Hematopoietic multipotent progenitor cell treated with erythropoietin and hydrocortisone succinate and interleukin-3 and kit ligand, for 15 days (in vitro differentiated cells): Measurements from ENCODE around the gene AGRN.
"Not testable (repeated sequence)": the region's sequence is repeated elsewhere in the genome, so short reads cannot be mapped to it uniquely, and the experiment has no call there.

Experiments
- DNase-seq: peaks from one replicate; pipeline ENCODE4 v3.0.0-alpha.2; 2015; ENCODE audit warnings: low spot score

The AGRN gene

GRCh38 chr1:1053682-1054081 lies 33.8 kb downstream of the AGRN start:
- no peak for DNase-seq

GRCh38 chr1:1054099-1054700 lies 34.3 kb downstream of the AGRN start:
- DNase-seq: no peak

DNA sequence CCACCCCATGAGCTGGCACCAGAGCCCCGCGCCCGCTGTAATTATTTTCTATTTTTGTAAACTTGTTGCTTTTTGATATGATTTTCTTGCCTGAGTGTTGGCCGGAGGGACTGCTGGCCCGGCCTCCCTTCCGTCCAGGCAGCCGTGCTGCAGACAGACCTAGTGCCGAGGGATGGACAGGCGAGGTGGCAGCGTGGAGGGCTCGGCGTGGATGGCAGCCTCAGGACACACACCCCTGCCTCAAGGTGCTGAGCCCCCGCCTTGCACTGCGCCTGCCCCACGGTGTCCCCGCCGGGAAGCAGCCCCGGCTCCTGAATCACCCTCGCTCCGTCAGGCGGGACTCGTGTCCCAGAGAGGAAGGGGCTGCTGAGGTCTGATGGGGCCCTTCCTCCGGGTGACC lies 35.1 kb downstream of the AGRN start:
- no peak for DNase-seq

- no peak for DNase-seq
Observed at GRCh38 chr1:1055841-1056736, 36.2 kb downstream of the AGRN start.

GRCh38 chr1:1057769-1058087 lies 37.8 kb downstream of the AGRN start:
- not testable (repeated sequence) for DNase-seq

DNA sequence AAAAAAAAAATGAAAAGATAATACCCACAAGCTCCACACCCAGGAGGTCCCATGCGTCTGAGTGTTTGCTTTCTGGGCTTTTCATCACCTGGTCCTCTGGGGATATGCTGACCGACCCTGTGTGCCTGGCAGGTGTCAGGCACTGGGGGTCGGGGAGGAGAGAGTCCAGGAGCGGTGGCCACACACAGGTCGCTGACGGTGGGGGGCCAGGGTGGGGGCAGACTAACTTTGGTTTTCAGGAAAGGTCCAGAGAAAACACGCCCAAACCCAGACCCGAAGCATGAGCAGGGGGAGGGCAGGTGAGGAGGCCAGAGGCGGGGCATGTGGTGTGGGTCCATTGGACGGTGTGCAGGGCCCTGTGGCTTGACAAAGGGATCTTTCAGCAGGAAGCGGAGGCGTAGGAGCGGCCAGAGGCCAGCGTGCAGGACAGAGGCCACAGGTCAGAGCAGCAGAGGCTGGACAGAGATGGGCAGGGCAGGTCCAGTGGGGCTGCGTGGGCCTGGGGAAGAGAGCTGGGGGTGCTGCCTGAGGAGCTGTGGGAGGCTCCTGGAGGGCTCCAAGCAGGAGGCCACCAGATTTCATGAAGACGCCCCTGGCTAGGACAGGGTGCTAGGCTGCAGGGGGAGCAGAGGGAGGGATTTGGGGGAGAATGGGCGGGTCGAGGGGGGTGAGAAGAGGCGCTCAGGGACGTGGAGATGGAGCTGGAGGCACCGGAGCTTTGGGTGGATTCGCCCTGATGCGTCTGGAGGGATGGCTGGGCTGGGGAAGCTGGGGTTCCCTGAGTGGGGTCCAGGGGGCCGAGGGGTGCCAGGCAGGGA lies 38.4 kb downstream of the AGRN start:
- no peak for DNase-seq

- no peak for DNase-seq
Observed at GRCh38 chr1:1058921-1059493, 39.1 kb downstream of the AGRN start.

- DNase-seq: peak; percentile 76
Observed at GRCh38 chr1:1059494-1060280, 39.8 kb downstream of the AGRN start.

DNA sequence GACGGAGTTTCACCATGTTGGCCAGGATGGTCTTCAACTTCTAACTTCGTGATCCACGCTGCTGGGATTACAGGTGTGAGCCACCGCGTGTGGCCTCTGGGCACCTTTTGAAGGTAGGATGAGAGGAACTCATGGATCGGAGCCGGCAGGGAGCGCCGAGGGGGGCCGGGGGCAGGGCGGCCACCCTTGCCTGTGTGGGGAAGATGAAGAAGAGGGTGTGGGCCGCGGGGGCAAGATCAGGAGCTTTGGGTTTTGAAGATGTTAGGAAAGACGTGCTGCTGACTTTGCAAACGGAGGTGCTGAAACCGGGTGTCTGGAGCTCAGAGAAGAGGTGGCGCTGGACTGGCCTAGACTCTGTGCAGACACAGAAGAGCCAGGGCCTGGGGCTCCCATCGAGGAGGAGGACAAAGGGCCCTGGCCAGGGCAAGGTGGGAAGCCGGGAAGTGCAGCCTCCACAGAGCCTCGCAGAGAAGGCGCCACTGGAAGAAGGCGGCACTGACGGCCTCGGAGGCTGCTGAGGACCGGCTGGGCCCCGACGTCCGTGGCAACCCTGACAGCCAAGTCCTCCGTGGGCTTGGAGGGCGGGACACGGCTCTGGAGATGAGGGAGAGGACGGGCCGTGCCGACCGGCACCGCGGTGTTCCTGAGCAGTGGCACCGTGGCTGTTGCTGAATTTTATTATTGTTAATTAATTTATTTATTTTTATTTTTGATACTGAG lies 40.5 kb downstream of the AGRN start:
- no peak for DNase-seq

DNA sequence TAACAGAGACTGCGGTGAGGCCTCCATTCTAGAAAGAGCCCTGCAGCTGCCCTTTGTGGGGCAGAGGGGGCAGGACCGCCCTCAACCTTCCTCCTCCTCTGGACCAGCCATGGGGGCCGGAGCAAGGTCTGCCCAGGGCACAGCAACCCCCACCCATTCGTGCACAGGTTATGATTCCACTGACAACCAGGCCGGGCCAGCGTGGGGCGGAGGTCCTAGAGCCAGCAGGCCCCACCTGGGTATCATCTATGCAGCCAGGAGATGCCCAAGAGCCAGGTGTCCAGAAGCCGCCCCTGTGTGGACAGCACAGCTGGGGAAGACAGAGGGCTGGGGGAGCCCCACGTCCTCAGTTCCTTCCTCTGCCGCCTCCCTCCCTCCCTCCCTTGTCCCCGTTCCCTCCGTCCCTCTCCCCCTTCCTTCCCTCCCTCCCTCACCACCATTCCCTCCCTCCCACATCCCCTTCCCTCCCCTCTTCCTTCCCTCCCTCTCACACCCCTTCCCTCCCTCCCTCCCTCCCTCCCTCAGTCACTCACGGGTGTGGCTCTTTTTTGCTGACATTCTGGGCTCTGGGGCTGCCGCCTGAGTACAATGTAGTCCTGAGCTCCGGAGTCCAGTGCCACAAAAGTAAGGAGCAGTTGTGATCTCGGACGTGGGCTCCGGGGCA lies 41.9 kb downstream of the AGRN start:
- no peak for DNase-seq

DNA sequence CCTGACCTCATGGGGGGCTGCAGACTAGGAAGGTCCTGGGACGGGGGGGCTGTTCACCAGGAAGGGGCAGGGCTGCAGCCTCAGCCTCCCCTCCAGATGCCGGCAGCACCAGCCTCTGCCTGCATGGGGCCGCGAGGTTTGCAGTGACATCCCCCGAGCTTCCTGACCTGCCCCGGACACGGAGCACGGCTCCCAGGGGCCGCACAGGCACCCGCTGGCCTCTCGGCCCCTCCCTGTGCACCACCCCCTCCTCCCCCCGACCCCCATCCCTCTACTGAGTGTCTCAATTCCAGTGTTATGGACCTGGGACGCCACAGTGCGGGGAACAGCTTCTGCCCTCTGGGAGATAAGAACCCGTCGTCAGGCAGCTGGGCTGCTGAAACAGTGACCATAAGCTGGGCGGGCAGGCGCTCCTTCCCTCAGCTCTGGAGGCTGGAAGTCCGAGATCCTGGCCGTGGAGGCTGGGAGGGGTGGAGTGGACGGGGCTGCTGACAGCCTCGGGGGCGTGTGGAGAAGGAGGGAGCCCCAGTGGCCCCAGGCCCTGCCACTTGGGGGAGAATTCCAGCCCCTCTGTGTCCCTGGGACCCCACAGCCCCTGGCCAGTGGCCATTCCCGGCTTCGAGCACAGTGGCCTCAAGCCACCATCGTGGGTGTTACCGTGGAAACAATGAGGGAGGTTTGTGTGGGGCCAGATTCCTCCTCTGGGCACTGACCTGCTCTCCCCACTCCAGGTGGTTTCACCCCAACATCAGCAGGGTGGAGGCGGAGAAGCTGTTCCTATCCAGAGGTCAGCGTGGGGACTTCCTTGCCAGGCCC lies 42.6 kb downstream of the AGRN start:
- no peak for DNase-seq

DNA sequence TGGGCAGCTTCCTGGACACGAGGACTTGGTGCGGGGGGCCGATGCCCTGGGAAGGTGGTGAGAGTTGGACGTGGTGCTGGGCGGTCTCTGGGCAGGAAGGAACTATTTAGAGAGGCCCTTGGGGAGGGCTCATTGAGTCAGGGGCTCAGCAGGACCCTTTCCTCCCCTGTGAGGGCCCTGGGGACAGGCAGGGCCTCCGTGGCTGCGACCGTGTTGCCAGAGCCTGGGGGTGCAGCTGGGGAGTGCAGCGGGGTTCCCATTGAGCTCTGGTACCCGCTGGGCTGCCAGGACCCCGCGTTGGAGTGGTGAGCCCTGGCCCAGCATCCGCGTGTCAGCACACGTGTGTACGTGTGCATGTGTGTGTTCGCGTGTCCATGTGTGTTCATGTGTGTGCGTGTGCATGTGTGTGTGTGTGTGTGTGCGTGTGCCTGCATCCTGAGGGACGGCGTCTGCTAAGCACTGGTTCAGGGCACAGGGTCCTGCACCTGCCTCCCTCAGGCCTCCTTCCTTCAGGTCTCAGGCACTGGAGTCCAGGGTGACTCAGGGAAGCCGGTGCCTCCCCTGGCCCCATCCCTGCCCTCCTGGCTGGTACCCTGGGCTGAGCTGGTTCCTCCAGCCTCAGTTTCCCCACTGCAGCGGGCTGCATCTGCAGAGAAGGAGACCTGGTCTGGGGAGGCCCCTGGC lies 43.5 kb downstream of the AGRN start:
- DNase-seq: no peak

DNA sequence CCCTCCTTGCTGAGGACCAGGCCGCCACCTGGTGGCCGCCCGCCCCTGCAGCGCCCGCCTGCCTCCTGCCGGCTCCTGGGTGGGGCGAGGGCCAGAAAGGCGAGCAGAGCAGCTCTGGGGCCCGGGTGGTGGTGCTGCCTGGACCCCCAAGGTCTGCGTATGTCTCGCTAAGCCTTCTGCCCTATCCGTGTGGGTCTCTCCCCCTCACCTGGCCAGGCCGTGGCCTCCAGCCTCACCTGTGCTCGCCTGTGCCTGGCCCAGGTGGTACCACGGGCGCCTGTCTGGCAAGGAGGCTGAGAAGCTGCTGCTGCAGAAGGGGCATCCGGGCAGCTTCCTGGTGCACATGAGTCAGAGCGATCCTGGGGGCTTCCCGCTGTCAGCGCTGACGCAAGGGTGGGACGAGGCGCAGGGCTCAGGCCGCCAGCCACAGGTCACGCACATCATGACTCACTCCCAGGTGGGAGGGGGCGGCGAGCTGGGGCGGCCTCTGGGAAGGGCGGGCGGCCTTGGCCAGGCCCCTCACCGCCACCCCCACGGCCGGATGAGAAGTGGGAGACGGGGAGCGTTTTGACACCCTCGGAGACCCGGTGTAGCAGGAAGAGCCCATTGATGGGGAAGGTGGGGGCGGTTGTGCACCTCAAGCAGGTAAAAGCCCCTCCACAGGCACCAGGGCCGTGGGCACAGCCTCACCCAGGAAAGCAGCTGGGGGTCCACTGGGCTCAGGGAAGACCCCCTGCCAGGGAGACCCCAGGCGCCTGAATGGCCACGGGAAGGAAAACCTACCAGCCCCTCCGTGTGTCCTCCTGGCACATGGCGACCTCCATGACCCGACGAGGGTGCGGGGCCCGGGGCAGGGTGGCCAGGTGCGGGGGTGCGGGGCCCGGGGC lies 44.3 kb downstream of the AGRN start:
- DNase-seq: peak; percentile 46

- no peak for DNase-seq
Observed at GRCh38 chr1:1065265-1065939, 45.5 kb downstream of the AGRN start.

DNA sequence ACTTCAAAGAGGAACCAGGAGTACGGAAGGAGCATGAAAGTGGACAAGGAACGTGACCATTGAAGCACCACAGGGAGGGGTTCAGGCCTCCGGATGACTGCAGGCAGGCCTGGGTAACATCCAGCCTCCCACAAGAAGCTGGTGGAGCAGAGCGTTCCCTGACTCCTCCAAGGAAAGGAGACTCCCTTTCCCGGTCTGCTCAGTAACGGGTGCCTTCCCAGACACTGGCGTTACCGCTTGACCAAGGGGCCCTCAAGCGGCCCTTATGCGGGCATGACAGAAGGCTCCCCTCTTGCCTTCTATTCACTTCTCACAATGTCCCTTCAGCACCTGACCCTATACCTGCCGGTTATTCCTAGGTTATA lies 46.0 kb downstream of the AGRN start:
- not testable (repeated sequence) for DNase-seq

- DNase-seq: no peak
Observed at GRCh38 chr1:1066403-1067283, 46.7 kb downstream of the AGRN start.
